Karpas-422 (cell line): Measurements from ENCODE around the gene RANGAP1. TPM values are rescaled to one million over a fixed set of nuclear protein-coding genes. Genes with fewer than 3 reads are reported as not detected.

Experiments
- DNase-seq: peaks from one replicate; pipeline ENCODE4 v3.0.0-alpha.2; 2015
- H2AFZ ChIP-seq: fragments of 200-600 bp; sonication (generic); 2 replicates; pipeline ENCODE4 v1.6.1; 2014; ENCODE audit warnings: antibody characterized with exemption, low read length, mixed read lengths
- H3K27ac ChIP-seq: fragments of 200-600 bp; sonication (generic); 2 replicates; pipeline ENCODE4 v1.5.1; 2014; ENCODE audit warnings: mild to moderate bottlenecking, low read length, moderate library complexity
- H3K27me3 ChIP-seq: fragments of 200-600 bp; sonication (generic); 2 replicates; pipeline ENCODE4 v1.6.1; 2014; ENCODE audit warnings: low read length, mixed read lengths
- H3K36me3 ChIP-seq: fragments of 200-600 bp; sonication (generic); 2 replicates; pipeline ENCODE4 v1.6.1; 2014; ENCODE audit warnings: low read length, mixed read lengths; ENCODE audit not compliant: insufficient read depth
- H3K4me1 ChIP-seq: fragments of 200-600 bp; sonication (generic); 2 replicates; pipeline ENCODE4 v1.6.1; 2014; ENCODE audit warnings: mild to moderate bottlenecking, low read length, mixed read lengths
- H3K4me2 ChIP-seq: fragments of 200-600 bp; sonication (generic); 2 replicates; pipeline ENCODE4 v1.6.1; 2014; ENCODE audit warnings: low read length, low read depth, mild to moderate bottlenecking; ENCODE audit not compliant: poor library complexity, severe bottlenecking
- H3K4me3 ChIP-seq: fragments of 200-600 bp; sonication (generic); 2 replicates; pipeline ENCODE4 v1.5.1; 2014; ENCODE audit warnings: mild to moderate bottlenecking, antibody characterized with exemption, low read length, mixed read lengths
- H3K79me2 ChIP-seq: fragments of 200-600 bp; sonication (generic); 2 replicates; pipeline ENCODE4 v1.6.1; 2014; ENCODE audit warnings: mild to moderate bottlenecking, low read length, mixed read lengths
- H3K9ac ChIP-seq: fragments of 200-600 bp; sonication (generic); 2 replicates; pipeline ENCODE4 v1.6.0; 2014; ENCODE audit warnings: low read length
- H3K9me2 ChIP-seq: fragments of 200-600 bp; sonication (generic), shearing (Covaris generic); replicated peaks from 2 replicates; pipeline ENCODE4 v1.6.0; 2014; ENCODE audit warnings: mild to moderate bottlenecking, low read length, moderate library complexity; ENCODE audit not compliant: insufficient read depth
- H3K9me3 ChIP-seq: fragments of 300-700, 200-600 bp; sonication (generic); 2 replicates; pipeline ENCODE4 v1.6.1; 2014; ENCODE audit warnings: low read length, mixed read lengths
- H4K20me1 ChIP-seq: fragments of 200-600 bp; sonication (generic); 2 replicates; pipeline ENCODE4 v1.6.1; 2014; ENCODE audit warnings: mild to moderate bottlenecking, antibody characterized with exemption, low read length, low read depth; ENCODE audit not compliant: insufficient read depth
- total RNA-seq: library from RNA; depleted of rRNA; stranded (reverse); fragments of >200 nt; shearing (Covaris generic); gene quantifications from 2 replicates; pipeline ENCODE4 v1.2.3, GENCODE V29; 2014; ENCODE audit warnings: low replicate concordance

RANGAP1 gene
- total RNA-seq, 1 experiment from 2014 or later = 26.3 TPM

- H3K4me2 ChIP-seq = no peak overlapping the region
- no peak overlapping the region for H2AFZ ChIP-seq
- no peaks in the 10 kb centered on the region for H3K9me2 ChIP-seq
- DNase-seq = no peak
- no peaks in the 10 kb centered on the region for H3K79me2 ChIP-seq
- H3K4me1 ChIP-seq = no peaks in the 10 kb centered on the region
- no peaks in the 10 kb centered on the region for H3K9me3 ChIP-seq
- H4K20me1 ChIP-seq = no peaks in the 10 kb centered on the region; the same call in 1 of the 2 replicates
- no peaks in the 10 kb centered on the region for H3K27me3 ChIP-seq
- H3K27ac ChIP-seq = no peak overlapping the region
- peaks cover 22% of the 10 kb centered on the region for H3K36me3 ChIP-seq
- H3K4me3 ChIP-seq = no peak overlapping the region
- no peak overlapping the region for H3K9ac ChIP-seq
Measured at GRCh38 chr22:41248758-41249157, 37.2 kb downstream of the RANGAP1 start.

DNA sequence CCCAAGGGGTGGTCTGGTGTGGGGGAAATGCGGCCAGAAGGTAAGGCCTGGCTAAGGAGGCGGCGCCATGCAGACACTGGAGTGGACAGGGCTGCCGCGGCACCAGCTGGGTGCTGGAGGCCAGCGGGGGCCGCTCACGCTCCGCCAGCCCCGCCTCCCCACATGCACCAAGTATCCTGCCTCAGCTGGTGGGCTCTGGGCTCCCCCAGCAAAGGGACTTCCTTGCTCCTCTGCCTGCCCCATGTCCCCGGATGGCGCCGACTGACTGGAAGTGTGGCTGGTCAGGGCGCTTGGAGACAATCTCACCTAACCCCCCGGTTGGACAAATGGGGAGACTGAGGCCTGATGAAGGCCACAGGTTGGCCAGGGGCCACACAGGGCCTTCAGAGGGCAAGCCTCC lies 37.7 kb downstream of the RANGAP1 start:
- H3K79me2 ChIP-seq = no peaks in the 10 kb centered on the region
- no peak for DNase-seq
- no peaks in the 10 kb centered on the region; the same call in 1 of the 2 replicates for H4K20me1 ChIP-seq
- no peaks in the 10 kb centered on the region for H3K9me2 ChIP-seq
- H3K4me2 ChIP-seq = no peak overlapping the region
- no peak overlapping the region for H3K9ac ChIP-seq
- H3K4me3 ChIP-seq = no peak overlapping the region
- H3K27ac ChIP-seq = no peak overlapping the region
- H3K36me3 ChIP-seq = peaks cover 20% of the 10 kb centered on the region
- no peaks in the 10 kb centered on the region for H3K4me1 ChIP-seq
- H3K9me3 ChIP-seq = no peaks in the 10 kb centered on the region
- H3K27me3 ChIP-seq = no peaks in the 10 kb centered on the region
- H2AFZ ChIP-seq = no peak overlapping the region

DNA sequence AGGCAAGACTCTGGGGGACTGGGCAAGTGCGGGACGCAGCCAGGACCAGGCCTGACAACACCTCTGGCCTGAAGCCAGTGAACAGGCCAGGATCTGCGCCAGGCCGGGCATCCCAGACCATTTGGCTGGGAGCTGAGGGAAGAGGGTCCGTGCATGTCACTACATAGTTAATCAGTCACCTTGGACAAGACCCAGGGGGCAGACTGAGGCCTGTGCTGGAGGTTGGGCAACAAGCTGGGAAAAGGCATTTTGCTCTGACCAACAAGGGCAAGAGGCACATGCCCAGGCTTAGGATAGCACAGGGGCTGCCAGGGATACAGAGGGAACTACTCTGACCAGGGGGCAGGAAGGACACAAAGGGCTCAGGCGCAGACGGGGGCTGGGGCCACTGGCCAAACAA lies 38.3 kb downstream of the RANGAP1 start:
- no peak overlapping the region for H3K9ac ChIP-seq
- H3K27me3 ChIP-seq = no peaks in the 10 kb centered on the region
- no peak overlapping the region for H3K4me2 ChIP-seq
- H3K36me3 ChIP-seq = peaks cover 15% of the 10 kb centered on the region
- no peaks in the 10 kb centered on the region for H3K79me2 ChIP-seq
- no peaks in the 10 kb centered on the region for H3K9me2 ChIP-seq
- no peaks in the 10 kb centered on the region; the same call in 1 of the 2 replicates for H4K20me1 ChIP-seq
- H3K27ac ChIP-seq = no peak overlapping the region
- DNase-seq = no peak
- no peak overlapping the region for H2AFZ ChIP-seq
- no peak overlapping the region for H3K4me3 ChIP-seq
- no peaks in the 10 kb centered on the region for H3K4me1 ChIP-seq
- H3K9me3 ChIP-seq = no peaks in the 10 kb centered on the region

- H3K36me3 ChIP-seq = peaks cover 11% of the 10 kb centered on the region
Measured at GRCh38 chr22:41245917-41246499, 40.0 kb downstream of the RANGAP1 start.

DNA sequence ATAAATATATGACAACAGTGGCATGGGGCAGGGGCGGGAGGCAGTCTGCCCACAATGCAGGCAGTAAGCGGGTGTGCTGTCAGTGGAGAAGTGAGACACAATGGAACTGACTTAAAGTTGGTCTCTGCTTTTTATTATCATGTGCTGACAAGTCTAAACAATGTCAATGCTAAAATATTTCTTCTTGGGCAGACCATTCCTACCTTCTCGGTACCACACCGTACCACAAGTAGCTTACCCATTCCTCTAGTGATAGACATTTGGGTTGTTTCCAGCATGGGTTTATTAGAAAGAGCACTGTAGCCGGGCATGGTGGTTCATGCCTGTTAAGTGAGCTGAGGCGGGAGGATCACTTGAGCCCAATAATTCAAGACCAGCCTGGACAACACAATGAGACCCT lies 42.6 kb downstream of the RANGAP1 start:
- H3K27me3 ChIP-seq = no peaks in the 10 kb centered on the region
- H3K4me1 ChIP-seq = peaks cover 10% of the 10 kb centered on the region
- H3K27ac ChIP-seq = no peak overlapping the region
- H3K9me3 ChIP-seq = no peaks in the 10 kb centered on the region
- no peaks in the 10 kb centered on the region for H3K36me3 ChIP-seq
- H3K4me2 ChIP-seq = no peak overlapping the region
- no peak overlapping the region for H3K9ac ChIP-seq
- no peak overlapping the region for H3K4me3 ChIP-seq
- 0 out of 2 replicates have a peak, but pooled peaks cover 3% of the 10 kb centered on the region for H4K20me1 ChIP-seq
- H3K79me2 ChIP-seq = no peaks in the 10 kb centered on the region
- H3K9me2 ChIP-seq = no peaks in the 10 kb centered on the region
- no peak for DNase-seq
- H2AFZ ChIP-seq = no peak overlapping the region

More at GRCh38 chr22:41245917-41246499, 40.0 kb downstream of the RANGAP1 start:
- H3K4me2 ChIP-seq = no peak overlapping the region
- no peak overlapping the region for H2AFZ ChIP-seq
- H3K27me3 ChIP-seq = no peaks in the 10 kb centered on the region
- peaks cover 3% of the 10 kb centered on the region; the same call in 1 of the 2 replicates for H4K20me1 ChIP-seq
- no peak overlapping the region for H3K27ac ChIP-seq
- H3K4me1 ChIP-seq = no peaks in the 10 kb centered on the region
- H3K9me2 ChIP-seq = no peaks in the 10 kb centered on the region
- H3K79me2 ChIP-seq = no peaks in the 10 kb centered on the region
- H3K9ac ChIP-seq = no peak overlapping the region
- H3K9me3 ChIP-seq = no peaks in the 10 kb centered on the region
- no peak overlapping the region for H3K4me3 ChIP-seq
- DNase-seq = no peak

DNA sequence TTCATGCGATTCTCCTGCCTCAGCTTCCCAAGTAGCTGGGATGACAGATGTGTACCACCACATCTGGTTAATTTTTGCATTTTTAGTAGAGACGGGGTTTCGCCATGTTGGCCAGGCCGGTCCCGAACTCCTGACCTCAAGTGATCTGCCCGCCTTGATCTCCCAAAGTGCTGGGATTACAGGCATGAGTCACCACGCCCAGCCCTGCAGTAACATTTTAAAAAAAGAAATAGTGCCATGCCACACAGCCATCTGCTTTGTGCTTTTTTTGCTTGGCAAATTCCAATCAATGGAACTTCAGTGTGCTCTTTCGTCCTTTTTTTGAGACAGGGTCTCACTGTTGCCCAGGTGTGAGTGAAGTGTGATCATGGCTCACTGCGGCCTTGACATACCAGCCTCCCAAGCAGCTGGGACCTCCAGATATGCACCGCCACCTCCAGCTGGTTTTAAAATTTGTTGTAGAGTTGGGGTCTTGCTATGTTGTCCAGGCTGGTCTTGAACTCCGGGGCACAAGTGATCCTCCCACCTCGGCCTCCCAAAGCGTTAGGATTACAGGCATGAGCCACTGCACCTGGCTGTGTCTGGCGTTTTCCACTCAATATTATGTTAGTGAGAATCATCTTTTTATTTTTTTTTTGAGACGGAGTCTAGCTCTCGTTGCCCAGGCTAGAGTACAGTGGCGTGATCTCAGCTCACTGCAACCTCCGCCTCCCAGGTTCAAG lies 43.4 kb downstream of the RANGAP1 start:
- Histone ChIP-seq H3K27ac (no peak overlapping the region), H3K4me1 (peaks cover 10% of the 10 kb centered on the region), H3K9me2 (no peaks in the 10 kb centered on the region), H3K4me2 (no peak overlapping the region), H2AFZ (no peak overlapping the region), H4K20me1 (0 out of 2 replicates have a peak, but pooled peaks cover 3% of the 10 kb centered on the region), H3K9ac (no peak overlapping the region), H3K36me3 (no peaks in the 10 kb centered on the region), H3K79me2 (no peaks in the 10 kb centered on the region), H3K4me3 (no peak overlapping the region), H3K9me3 (no peaks in the 10 kb centered on the region), H3K27me3 (no peaks in the 10 kb centered on the region)
- no peak for DNase-seq

- no peak overlapping the region for H3K27ac ChIP-seq
- no peaks in the 10 kb centered on the region for H3K79me2 ChIP-seq
- no peak overlapping the region for H2AFZ ChIP-seq
- H3K4me2 ChIP-seq = no peak overlapping the region
- peaks cover 17% of the 10 kb centered on the region for H3K4me1 ChIP-seq
- no peaks in the 10 kb centered on the region for H3K36me3 ChIP-seq
- DNase-seq = no peak
- H3K4me3 ChIP-seq = no peak overlapping the region
- H3K9ac ChIP-seq = no peak overlapping the region
- no peaks in the 10 kb centered on the region for H3K9me2 ChIP-seq
- peaks cover 3% of the 10 kb centered on the region; the same call in 1 of the 2 replicates for H4K20me1 ChIP-seq
- no peaks in the 10 kb centered on the region for H3K27me3 ChIP-seq
- H3K9me3 ChIP-seq = no peaks in the 10 kb centered on the region
Measured at GRCh38 chr22:41241133-41241676, 44.8 kb downstream of the RANGAP1 start.

DNA sequence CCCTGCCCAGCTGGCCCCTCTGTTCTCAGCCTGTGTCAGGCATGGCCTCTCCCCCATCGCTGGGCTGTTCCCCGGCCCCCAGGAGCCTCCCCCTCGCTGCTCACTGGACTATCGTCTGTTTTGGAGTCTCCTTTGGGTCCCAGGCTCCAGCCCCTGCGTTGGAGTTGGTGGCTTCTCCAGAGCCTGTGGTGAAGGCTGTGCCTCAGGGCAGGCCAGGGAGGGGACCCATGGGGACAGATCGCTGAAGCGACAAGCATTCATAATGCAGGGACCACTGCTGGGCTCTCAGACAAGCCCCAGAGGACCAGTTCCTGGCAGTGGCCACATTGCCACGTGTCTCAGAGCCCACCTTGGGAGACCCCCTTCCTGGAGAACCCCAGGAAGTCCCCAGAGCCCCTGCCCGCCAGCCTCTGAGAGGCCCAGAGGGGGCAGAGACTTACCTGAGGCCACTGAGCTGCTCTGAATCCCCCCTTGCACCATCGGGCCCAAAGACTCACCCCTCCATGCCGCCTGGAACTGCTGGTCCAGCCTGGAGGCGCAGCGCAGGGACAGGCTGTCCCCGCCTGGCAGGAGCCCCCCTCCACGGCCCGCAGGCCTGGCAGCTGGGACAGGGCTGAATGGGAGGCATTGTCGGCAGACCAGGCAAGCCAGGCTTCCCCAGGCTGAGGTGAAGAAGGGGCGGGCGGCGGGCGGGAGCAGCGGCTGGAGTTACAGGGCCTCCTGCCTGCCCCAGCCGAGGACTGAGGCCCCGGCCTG lies 45.4 kb downstream of the RANGAP1 start, which contains the start of gene CHADL:
CHADL (minus strand) TSS at position 555 of the 756 bp plus-strand sequence; CDS start at position 505, 50 bp downstream.
- DNase-seq = no peak
- no peaks in the 10 kb centered on the region for H3K36me3 ChIP-seq
- no peak within 1 kb of the TSS for H3K27ac ChIP-seq
- no peak within 1 kb of the TSS for H3K4me2 ChIP-seq
- H3K9ac ChIP-seq = no peak within 1 kb of the TSS
- H3K9me3 ChIP-seq = no peaks in the 10 kb centered on the region
- peaks cover 3% of the 10 kb centered on the region; the same call in 1 of the 2 replicates for H4K20me1 ChIP-seq
- no peaks in the 10 kb centered on the region for H3K79me2 ChIP-seq
- no peak within 1 kb of the TSS for H2AFZ ChIP-seq
- H3K9me2 ChIP-seq = no peaks in the 10 kb centered on the region
- H3K27me3 ChIP-seq = no peaks in the 10 kb centered on the region
- no peak within 1 kb of the TSS for H3K4me3 ChIP-seq
- H3K4me1 ChIP-seq = peaks cover 17% of the 10 kb centered on the region
